Measurements from ENCODE around the gene COL18A1.
"Not testable (repeated sequence)": the region's sequence is repeated elsewhere in the genome, so short reads cannot be mapped to it uniquely, and the experiment has no call there.

The COL18A1 gene

DNA sequence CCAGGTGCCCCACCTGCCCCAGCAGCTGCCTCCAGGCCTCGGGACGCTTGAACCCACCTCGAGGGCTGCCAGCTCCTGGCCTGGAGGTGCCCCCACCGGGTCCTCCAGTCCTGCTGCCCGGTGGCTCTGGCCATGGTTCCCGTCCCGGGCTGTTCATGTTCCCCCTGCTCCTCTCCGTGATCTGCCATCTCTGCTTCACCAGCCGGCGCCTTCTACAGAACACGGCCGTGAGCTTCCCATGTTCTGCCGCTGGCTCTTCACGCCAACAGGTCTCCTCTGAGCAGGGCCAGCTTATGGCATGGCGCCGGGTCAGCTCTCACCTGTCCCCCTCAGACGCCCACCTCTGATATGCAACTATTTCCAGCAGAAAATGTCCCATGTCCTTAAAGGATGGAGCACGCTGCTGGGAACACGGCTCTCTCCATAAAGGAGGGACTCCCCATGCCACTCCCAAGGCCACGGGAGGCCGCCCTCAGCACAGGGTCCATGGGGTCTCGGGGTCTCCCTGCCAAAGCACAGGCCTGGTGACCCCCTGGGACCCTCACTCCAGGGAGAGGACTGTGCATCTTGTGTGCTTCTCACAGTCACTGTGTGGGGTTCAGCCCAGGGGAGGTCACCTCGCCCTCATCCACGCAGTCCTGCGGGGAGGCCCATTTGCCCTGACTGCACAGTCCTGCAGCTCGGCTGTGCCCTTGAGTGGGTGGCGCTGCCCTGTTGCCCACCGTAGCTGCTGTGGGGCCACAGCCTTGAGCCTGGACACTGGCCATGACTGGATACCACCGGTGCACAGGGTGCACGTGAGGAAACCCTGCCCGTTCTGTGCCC lies 36.7 kb downstream of the COL18A1 start:
- DNase-seq (ENCODE audit: low spot score) = no peak

DNA sequence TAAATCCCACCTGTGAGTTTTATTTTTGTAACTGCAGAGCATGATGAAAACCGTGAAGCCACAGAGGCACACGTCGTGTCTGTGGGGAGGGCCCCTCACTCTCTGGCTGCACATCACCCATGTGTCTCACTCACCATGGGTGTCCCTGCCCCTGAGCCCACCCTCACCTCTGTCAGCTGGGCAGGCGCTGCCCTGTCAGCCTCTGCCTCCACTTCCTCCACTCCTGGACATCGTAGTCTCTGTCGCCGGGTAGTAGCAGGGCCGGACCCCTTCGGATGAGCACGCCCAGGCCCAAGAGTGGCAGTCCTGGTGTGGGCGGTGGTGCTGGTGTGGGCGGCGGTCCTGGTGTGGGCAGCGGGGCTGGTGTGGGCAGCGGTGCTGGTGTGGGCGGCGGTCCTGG lies 37.3 kb downstream of the COL18A1 start:
- no peak for DNase-seq (ENCODE audit: low spot score)

DNA sequence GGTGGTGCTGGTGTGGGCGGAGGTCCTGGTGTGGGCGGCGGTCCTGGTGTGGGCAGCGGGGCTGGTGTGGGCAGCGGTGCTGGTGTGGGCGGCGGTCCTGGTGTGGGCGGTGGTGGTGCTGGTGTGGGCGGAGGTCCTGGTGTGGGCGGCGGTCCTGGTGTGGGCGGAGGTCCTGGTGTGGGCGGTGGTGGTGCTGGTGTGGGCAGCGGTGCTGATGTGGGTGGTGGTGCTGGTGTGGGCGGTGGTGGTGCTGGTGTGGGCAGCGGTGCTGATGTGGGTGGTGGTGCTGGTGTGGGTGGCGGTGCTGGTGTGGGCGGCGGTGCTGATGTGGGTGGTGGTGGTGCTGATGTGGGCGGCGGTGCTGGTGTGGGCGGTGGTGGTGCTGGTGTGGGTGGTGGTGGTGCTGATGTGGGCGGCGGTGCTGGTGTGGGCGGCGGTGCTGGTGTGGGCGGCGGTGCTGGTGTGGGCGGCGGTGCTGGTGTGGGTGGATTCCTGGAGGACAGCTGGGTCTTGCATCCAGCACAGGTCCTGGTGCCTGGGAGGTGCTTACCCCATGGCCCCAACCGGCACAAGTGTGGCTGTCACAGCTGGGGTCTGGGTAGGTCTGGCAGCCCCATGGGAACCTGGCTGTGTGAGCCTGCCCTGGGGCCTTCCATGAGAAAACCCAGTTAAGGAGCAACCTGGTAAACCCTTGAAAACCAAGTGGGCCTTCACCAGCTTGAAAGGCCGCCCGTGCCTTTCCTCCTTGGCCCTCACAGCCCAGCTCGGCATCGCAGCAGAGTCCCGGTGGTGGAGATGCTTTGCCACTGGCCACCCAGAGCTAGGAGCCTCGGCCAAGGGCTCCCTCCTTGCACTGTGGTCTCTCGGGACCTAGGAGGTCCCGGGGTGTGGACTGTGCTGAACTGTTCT lies 38.0 kb downstream of the COL18A1 start:
- not testable (repeated sequence) for DNase-seq (ENCODE audit: low spot score)

DNA sequence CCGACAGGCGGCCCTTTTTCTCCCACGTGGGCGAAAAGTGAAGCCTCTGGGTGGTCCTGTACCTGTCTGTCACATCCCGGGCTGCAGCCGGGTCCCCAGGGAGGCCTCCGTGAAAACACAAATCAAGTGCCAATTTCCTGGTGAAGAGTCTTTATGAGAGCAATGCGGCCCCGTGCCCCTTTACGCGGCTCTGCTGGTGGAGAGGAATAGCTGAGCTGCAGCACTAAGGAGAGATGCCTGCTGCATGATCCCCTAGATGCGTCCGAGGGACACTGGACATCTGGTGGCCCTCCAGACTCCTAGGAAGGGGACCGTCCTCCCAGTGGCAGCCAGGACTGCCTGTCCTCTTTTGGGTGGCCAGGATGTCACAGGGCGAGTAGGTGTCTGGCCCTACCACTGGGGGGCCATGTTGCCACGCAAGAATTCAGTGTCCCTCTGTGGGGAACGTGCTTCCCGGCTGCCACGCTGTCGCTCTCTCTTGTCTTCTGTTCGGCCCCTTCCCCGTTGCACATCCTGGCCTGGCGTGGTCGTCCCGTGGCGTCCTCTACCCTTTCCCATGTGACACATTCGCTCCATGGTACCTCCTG lies 38.7 kb downstream of the COL18A1 start:
- DNase-seq (ENCODE audit: low spot score) = peak; percentile 67

DNA sequence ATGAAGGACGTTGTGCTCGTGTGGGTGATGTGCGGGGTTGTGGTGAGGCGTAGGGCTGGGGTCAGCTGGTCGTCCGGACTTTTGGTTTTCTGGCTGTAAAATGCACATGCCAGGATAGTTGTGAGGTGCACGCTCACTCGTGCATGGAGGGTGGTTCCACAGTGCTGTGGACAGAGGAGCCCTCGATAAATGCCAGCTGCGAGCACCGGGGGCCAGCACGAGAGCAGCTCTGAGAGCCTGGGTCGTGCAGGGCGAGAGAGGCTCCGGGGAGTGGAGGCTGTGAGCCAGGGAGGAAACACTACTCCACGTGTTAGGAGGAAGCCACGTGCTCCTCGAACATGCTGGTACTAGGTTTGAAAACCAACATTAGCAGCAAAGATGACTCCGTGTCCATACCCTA lies 39.4 kb downstream of the COL18A1 start:
- no peak for DNase-seq (ENCODE audit: low spot score)

DNA sequence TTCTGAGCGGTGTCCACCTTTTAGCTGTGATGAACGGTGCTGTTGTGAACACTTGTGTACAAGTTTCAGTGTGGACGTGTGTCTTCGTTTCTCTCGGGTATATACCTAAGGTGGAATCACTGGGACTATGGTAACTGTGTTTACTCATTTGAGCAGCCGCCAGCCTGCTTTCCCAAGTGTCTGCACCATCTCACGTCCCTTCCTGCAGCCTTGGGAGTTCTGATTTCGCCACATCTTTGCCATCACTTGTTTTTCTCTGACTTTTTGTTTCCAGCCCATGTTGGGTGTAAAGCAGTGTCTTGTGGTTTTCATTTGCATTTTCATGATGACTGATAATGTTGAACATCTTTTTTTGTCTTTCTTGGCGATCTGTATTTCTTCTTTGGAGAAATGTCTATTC lies 40.4 kb downstream of the COL18A1 start:
- DNase-seq (ENCODE audit: low spot score) = no peak

DNA sequence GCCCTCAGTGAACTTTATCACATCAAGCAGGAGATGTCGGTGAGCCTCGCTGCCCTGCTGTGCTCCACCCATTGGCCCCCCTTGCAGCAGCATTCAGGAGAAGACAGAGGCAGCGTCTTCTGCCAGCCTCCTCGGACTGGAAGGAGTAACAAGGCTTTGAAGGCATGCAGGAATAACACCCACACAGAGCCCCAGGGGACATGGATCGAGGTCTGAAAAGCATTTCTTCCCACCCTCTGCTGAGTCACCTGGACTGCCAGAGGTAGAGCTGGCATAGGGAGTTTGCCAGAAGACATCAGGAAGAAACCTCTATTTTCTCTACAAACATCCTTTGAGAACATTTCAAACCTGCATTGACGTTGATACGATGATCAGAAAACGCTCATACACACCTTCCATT lies 42.9 kb downstream of the COL18A1 start:
- no peak for DNase-seq (ENCODE audit: low spot score)

DNA sequence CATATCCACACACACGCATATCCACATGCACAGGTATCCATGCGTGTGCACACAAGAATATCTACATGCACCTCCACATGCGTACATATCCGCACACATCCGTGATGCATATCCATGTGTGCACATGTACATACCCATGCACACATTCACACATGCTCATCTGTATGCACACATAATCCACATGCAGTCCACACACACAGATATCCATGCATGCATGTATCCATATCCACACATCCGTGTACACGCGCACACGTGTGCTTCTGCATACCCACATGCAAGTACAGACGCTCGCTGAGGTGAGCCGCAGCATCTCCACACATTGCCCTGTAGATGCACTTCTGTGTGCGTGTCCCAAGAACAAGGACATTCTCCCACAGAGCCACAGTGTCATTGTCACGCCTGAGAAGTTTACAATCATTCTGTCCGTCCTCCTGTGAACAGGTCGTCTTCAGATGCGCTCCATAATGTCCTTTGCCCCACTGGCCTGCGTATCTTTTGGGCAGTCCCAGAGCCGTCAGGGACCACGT lies 43.4 kb downstream of the COL18A1 start:
- no peak for DNase-seq (ENCODE audit: low spot score)

DNA sequence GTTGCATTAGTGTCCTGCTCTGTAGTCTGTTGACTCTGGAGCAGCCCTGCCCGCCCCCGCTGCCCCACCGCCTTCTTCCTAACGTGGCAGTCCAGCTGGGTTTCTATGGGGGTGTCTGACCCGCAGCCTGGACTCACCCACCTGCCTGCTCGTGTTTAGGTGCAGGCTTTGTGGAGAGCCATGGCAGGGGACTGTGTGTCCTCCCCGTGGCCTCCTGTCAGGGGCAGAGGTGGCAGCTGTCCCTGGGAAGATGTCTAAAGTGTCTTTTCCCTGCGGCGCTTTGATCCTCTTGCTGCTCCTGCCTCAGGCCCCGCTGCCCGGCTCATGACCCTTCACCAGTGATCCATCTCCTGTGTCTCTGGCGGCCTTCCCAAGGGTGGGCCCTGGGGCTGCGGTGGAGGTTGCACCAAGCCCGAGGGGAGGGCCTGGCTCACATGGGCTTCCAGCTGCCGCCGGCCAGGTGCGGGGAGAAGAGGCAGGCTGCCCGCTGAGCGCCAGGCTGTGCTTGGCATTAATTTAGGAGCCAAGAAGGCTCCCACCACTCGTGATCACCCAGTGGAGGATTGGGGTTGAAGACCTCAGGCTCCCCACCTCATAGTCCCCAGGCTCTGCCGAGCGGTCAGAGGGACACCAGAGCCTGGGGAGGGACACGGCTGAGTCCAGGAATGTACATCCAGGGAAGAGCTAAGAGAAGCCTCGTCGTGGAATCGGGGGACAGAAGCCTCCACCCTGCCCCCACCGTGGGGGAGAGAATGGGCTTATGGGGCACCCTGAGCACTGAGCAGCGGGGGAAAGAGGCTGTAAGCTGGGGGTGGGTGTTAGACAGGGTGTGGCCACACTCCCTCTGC lies 44.1 kb downstream of the COL18A1 start:
- no peak for DNase-seq (ENCODE audit: low spot score)

DNA sequence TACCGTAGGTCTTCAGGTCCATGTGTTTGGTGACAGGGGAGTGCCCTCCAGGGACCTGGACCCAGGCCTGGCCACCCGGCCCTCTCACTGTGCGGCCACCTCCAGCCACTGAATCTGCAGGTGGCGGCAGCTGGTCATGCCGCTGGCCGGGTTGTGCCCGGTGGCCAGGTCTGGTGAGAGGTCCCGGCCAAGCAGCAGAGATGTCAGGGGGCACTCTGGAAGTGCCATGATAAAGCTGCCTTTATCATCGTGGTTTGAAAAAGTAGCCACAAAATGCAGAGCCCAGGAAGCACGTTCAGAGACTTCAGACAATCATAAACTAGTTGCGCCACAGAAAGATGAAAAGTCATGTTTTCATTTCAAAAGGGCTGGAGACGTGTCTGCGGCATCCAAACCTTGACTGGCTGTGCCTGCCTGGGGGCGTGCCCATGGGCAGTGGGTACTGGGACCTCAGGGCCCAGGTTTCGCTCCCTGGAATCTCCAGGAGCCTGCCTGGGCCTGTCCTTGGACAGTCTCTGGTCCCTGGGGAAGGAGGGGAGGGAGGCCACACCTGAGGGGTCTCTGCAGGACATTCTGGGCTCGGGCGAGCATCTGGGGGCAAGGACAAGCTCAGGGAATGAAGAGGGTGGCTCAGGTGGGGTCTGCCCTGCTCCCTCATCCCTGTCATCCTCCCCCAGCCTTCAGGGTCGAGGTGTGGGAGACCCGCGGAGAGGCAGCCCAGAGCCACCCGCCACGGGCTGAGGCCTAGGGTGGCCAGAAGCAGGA lies 44.9 kb downstream of the COL18A1 start:
- no peak for DNase-seq (ENCODE audit: low spot score)

DNA sequence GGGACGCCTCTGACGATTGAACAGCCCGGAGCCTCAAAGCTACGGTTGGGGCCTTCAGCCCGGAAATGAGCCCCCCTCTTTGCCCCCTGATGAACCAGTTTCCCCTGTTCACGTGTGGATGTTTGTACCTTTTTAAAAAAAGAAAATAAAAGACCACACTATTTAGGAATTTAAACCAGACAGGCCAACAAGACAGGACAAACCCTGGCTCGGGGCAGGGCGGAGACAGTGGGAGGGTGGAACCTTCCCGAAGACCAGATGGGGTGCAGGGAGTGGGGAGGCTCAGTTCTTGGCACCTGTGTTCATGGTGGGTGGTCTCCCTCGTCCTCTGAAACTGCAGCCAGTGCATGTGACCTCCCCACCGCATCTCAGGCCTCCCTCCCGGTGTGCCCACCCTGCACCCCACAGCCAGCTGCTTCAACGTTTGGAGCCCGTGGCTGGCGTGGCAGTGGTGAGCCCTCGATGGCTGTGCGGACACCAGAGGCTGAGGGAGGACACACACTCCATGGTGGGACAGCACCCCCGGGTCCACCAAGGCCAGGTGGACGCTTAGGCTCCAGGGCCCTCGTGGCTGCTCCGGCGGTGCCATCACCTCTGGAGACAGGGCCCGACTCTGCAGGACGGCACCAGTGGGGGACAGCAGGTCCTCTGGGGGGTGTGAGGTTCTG lies 45.6 kb downstream of the COL18A1 start:
- no peak for DNase-seq (ENCODE audit: low spot score)

DNA sequence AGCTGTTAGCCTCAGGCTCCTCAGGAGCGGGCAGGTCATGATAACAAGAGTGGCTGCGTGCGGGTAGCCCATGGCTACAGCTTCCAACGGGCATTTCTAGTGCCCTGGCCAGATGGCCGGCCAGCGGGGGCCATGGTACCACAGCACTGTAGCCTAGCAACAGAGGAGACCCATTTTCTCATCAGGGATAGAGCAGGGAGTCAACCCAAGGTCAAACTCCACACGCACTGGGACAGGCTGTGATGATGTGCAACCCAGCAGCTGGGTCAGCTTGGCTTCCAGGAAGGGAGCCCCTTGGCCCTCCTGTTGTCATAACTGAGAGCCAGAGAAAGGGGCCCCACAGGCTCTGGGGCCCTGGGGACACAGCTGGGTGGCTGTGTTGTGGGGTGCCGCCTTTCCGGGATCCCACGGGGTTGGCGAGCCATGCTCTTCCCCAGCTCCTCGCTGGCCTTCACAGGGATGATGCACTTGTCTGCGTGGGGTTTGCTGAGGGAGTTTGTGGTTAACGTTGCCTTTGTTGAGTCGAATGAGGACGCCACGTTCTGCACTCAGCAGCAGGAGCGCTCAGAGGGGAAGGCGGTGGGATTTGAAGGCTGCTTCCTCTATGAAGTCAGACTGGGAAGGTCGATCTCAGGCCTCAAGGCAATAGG lies 46.3 kb downstream of the COL18A1 start:
- DNase-seq (ENCODE audit: low spot score) = no peak

DNA sequence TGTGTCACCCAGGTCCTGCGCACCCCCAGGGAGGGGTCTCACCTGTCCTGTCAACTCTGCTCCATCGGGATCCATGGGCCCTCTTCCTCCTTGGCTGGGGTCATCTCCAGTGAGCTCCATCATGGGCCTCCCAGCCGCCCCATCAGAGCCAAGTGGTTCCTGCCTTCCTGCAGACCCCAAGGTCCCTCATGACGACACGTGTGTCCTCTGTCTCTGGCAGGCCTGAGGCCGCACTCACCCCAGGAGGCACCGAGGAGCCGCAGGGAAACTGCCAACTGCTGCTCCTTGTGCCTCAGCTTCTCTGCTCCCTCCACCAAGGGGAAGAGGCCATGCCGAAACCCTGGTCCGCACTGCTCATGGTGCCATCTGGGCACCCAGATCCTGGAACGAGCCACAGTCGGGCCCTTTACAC lies 46.8 kb downstream of the COL18A1 start:
- DNase-seq (ENCODE audit: low spot score) = no peak

DNA sequence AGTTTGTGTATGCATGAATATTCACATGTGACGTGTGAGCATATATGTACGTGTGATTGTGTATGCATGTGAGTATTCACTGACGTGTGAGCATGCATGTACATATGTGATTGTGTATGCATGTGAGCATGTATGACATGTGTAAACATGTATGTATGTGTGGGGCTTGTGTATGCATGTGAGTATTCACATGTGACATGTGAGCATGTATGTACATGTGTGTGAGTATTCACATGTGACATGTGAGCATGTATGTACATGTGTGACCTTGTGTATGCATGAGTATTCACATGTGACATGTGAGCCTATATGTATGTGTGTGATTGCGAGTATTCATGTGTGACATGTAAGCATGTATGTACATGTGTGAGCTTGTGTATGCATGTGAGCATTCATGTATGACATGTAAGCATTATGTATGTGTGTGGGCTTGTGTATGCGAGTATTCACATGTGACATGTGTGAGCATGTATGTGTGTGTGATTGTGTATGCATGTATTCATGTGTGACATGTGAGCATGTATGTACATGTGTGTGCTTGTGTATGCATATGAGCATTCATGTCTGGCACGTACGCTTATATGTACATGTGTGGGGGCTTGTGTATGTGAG lies 47.8 kb downstream of the COL18A1 start:
- no peak for DNase-seq (ENCODE audit: low spot score)

DNA sequence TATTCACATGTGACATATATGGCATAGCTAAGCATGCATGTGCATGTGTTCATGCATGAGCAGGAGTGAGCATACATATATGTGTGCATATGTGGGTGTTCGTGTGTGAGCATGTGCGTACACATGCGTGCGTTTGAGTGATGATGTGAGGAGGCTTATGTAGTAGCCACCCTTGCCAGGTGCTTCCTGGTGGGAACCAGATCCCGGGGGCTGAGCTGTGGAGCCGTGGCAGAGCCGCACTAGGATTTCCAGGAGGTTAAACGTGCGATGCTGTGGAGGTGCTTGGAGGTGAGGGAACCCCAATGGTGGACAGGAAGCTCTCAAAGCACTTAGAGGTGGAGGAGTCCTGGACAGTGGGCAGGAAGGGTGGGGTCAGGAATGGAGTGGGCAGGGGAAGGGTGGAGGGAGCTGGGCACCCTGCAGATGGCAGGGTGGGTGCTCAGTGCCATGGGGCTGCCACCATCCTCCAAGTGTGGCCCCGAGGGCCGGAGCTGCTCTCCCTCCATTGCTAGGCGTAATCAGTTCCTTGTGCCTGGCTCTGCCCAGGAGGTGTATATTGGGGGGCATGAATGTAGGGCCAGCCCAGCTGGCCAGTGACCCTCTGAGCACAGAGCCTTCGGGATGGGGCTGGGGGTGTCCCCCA lies 48.5 kb downstream of the COL18A1 start:
- no peak for DNase-seq (ENCODE audit: low spot score)

DNA sequence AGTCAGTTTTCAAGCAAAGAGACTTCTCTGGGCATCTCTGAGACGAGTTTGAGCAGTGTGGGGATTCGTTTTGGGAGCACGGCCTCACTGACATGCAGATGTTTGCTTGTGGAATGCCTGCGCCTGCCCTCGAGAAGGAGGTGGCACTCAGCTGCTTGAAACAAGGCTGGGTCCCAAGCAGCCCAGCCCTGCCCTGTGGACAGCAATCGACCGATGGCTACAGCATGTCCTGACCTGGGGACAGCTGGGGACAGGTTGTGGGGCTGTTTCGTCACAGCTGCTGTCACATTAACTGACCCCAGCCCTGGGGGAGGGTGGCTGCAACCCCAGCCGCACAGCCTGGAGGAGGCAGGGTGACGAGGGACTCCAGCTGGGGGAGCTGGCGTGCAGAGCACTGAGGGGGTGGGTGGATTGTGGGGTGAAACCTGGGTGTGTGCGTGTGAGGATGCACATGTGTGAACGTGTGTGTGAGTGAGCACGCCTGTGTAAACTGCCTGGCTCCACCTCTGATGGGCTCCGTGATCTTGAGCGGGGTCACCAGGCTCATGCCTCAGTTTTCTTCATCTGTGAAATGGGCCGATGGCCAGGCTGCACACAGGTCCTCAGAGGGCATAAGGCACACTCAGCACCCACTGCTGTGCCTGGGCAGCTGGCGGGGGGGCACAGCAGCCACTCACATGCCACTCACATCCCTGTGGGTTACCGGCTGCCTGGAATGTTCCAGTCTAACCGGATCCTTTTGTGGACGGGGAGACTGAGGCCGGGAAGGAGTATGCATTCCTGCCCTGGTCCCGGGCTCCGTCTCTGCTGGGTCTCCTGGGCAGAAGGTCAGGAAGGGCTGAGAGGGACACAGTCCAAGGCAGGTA lies 49.3 kb downstream of the COL18A1 start:
- no peak for DNase-seq (ENCODE audit: low spot score)

DNA sequence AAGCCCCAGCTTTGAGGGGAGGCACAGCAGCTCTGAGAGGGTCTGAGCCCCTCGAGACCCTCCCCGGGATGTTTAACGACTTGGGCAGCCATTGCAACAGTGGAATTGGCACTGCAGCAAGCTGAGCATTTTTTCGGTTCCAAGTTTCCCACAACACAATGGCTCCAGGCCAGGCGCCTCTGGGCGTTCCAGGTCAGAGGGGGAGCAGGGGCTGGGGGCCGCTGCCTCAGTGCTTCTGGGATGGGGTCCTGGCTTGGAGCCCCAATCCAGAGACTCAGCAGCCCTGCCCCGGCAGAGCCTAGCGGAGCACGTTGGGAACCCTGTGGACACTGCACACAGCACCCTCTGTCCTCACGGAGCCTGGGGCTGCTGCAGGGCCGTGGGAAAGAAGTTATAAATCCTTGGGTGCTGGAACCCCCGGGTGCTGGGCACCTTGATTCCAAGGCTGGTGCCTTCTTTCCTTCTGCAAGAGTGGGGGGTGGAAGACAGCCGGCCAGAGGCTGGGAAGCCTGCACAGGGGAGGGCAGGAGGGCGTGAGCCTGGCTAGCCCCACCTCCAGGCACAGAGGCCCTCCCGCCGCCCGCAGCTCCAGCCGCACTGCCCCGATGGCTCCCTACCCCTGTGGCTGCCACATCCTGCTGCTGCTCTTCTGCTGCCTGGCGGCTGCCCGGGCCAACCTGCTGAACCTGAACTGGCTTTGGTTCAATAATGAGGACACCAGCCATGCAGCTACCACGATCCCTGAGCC lies 50.1 kb downstream of the COL18A1 start:
- DNase-seq (ENCODE audit: low spot score) = peak; percentile 55
